GM12874 (cell line): ENCODE results near the gene LSP1.

Experiments used
- CTCF ChIP-seq: IDR thresholded peaks from 2 replicates; pipeline ENCODE4 v1.5.1; 2011; ENCODE audit warnings: low read depth, mild to moderate bottlenecking, control low read depth, low read length, moderate library complexity; ENCODE audit not compliant: insufficient read depth

Gene LSP1

GRCh38 chr11:1857064-1857463 lies 4.2 kb downstream of the LSP1 start:
- no peak for TF ChIP-seq CTCF

DNA sequence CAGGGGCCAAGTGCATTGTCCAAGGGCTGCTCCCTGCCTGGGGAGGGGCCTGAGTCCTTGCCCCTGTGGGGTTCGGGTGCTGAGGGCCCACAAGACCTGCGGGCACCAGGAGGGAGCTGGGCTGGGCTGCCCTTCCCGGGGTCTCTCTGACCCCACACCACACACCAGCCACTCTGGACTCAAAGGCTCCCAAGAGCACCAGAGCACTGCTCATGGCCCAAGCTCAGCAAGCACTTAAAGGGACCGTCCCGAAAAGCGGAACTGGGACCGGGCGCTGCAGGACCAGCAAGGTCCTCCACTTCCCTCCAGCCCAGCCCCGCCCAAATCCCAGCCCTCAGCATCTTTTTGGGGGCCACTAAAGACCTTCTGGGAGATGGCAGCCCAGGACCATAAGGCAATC lies 5.3 kb downstream of the LSP1 start:
- no peak for TF ChIP-seq CTCF

DNA sequence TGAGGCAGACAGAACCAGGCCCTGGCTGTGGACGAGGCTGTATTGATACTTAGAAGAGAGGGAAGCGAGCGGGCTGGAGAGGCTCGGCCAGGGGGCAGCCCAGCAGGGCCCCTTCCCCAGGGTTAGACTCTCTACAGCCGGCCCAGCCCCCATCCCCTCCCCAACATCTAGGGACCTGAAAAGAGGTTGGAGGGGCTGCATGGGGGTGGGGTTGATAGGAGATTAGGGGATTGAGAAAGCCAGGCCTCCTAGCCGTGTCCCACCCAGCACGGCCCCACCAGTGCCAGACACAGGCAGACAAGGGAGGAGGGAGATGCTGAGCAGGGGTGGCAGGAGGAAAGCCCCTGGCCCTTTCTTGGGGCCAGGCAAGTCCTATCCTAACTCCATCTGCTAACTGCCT lies 5.7 kb downstream of the LSP1 start:
- no peak for TF ChIP-seq CTCF

DNA sequence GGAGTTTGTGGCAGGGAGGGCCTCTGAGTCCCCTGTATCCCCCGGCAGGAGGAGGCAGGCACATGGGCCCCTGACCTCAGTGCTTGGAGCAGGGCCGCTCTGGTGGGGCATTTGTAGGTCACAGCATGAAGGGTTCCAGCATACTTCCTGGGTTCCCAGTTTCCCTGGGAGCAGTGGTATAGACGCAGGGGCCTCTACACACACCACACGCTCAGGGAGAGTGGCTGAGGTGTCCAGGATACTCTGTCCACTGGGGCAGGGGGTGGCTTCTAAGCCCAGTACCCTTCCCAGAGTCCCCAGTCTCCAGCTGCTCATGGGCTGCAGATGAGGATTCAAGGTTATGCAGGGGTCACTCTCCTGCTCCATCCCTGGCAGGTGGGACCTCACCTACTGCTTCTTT lies 6.1 kb downstream of the LSP1 start:
- no peak for TF ChIP-seq CTCF

DNA sequence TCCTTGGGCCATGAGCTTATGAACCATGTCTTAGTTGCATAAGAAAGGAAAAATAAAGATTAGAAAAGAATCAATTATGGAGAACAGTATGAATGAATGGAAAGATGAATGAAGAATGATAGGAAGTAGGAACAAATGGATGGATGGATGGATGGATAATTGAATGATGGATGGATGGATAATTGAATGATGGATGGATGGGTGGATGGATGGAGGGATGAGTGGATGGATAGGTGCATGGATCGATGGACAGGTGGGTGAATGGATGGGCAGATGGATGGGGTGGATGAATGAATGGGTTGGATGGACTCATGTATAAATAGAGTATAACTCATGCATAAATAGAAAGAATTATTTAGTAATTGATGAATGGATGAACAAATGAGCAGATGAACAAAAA lies 7.2 kb downstream of the LSP1 start:
- TF ChIP-seq CTCF = no peak

DNA sequence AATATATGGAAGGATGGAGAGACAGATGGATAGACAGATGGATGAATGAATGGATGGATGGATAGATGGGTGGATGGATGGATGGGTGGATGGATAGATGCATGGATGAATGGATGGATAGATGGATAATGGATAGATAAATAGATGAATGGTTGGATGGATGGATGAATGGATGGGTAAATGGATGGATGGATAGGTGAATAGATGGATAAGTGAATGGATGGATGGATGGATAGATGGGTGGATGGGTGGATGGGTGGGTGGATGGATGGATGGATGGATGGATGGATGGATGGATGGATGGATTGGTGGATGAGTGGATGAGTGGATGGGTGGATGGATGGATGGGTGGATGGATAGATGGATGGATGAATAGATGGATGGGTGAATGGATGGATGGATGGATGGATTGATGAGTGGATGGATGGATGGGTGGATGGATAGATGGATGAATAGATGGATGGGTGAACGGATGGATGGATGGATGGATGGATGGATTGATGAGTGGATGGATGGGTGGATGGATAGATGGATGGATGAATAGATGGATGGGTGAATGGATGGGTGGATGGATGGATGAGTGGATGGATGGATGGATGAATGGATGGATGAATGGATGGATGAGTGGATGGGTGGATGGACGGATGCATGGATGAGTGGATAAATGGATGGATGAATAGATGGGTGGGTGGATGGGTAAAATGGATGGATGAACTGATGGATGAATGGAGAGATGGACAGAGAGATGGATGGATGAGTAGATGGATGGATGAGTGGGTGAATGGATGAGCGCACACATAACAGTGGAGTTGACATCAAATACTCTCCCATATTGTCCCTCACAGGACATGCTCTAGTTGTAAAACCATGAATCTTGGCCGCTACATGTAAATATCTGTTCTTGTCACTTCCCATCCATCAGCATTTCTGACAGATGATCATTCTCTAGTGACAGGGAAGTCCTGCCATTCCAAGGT lies 8.8 kb downstream of the LSP1 start:
- no peak for TF ChIP-seq CTCF

DNA sequence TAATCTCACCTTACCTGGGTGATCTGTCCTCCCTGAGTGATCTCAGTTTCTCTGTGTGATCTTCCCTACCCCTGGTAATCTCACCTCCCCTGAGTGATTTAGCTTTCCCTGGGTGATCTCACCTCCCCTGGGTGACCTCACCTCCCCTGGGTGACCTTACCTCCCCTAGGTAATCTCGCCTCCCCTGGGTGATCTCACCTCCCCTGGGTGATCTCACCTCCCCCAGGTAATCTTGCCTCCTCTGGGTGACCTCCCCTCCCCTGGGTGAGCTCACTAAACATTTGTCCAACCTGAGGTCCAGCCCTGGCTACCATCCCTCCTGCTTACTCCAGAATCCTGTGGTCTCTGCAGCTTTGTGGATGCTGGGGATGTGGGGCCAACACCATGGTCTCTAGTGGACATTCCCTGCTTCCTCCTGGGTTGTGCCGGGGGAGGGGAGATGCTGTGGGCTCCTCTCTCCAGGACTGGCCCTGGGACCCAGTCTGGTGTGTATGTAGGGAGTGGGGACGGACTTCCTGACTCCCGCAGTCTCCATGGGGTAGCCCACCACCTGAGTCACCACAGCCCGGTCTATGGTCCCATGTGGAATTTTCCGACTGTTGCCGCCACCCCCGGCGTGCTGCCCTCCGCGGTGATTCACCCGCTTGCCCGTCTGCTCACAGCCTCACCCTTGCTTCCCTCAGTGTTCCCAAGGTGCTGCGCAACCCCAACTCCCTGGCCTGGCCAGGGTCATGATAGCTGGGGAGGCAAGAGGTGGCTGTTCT lies 9.9 kb downstream of the LSP1 start:
- TF ChIP-seq CTCF = no peak
